Measurements from ENCODE around the gene VAMP5.
"Not testable (repeated sequence)": the region's sequence is repeated elsewhere in the genome, so short reads cannot be mapped to it uniquely, and the experiment has no call there.

Gene VAMP5

DNA sequence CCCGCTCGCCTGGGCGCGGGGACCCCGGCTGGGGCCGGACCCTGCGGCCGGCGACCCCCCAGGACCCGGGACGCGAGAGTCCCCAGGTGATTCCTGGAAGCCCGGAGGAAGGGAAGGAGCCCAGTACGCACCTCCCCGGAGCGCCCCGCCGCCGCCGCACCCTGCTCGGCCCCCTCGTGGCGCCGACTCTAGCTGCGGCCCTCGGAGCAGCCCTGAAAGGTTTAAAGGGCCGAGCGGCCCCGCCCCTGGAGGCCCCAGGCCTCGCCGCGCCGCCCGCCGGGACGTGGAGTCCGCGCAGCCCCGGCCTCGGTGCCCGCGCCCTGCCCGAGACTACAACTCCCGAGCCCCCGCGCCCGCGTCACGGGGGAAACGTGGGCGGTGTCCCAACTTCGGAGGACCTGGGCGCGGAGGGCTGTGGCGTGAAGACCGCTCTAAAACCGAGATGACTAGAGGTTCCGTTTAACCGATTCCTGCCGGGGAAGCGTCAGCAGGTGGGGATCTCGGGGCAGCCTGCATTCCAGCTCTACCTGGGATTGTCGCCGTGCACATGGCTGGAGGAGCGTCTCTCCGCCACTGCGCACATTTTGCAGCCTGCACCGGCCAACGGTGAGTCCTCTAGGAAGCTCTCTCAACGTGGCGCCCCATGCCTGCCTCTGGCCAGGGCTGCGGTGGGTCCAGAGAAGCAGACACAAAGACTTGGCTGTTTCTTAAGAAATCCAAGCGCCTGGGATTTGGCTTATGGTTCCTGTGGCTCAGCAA lies 18.4 kb downstream of the VAMP5 start, which contains the start of gene TMEM150A:
Gene TMEM150A, minus strand, starts transcription at position 223 of the 759 bp plus-strand sequence. CDS start 750 bp downstream, outside the sequence.
- DNase-seq = peak; percentile 94

DNA sequence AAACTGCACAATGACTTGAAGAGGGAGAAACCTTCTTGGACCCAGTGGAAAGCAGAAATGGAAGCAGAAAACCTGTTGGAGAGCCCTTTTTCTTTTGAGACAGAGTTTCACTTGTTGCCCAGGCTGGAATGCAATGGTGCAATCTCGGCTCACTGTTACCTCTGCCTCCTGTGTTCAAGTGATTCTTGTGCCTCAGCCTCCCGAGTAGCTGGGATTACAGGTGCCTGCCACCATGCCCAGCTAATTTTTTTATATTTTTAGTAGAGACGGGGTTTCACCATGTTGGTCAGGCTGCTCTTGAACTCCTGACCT lies 19.9 kb downstream of the VAMP5 start:
- DNase-seq = not testable (repeated sequence)

DNA sequence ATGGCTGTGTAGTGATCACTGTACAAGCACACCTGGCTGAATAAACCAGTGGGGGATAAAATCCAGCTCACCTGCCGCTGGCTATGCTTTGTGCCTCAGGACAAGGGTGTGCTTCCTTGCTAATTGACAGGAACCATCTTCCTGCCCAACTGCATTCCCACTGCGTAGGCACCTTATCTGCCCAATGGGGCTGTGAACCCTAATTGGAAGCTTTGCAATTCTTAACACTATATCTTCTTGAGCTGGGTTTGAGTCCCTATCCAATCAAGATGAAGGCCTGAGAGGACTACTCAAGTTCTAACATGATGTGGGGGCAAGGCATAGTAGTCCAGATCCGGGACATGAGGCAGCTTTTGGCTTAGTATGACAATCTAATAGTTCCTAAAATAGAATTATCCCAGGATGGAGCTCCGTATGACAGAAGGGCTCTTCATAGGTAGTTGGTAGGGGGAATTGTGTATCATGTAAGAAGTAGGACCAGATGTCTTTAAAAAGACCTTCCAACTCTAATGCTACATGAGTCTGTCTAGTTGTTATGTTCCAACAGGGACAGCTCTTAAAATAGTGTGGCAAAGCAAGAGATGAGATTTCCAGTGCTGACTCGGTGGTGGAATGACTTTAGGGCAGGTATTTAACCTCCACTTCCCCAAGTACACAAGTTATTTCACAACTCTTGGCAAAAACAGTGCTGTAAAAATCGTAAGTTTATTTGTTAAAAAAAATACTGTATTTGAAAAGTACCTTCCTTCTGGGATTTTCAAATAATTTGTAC lies 20.5 kb downstream of the VAMP5 start:
- peak; percentile 24 for DNase-seq

DNA sequence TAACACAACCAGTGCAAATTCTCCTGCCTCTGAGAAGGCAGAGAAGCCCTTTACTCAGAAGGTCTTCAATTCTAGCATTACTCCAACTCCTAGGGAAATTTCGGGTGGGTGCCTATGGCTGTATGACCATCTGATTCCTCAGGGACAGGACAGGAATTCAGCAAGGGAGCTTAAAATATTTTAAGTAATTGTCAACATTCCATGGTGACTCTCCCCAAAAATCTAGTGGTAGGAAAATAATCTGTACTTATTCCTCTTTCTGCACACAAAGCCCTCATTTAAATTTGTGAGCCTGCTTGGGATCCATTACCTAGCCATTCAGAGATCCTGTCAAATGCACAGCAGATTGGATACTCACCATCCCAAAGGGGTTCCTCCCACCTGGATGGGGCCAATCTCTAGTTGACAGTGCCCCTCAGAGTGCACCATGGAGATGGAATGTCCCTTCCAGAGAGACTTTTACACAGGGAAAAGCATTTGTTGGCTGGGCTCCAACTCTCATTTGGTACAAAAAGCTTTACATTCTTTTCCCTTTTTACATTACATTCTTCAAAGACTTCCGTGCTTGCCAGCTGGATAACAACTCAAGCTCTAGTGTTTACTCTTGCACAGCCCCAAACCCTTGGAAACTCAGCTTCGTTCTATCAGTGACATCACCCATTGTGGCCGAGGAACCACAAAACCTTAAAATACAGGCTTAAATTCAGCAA lies 21.3 kb downstream of the VAMP5 start:
- DNase-seq = peak; percentile 38

DNA sequence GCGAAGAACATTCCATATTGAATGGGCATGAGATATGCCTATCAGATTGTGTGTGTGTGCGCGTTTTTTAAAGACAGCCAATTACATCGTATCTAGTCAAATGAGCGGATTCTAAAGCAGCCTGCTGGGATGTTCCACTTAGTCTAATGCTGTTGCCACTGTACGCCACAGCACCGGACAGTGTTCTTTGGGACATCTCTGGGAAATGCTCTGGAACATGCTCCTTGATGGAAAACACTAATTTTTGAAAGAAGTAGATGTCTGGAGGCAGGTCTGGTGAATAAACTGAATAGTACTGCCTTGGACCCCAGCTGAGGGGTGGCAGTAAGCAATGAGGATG lies 21.9 kb downstream of the VAMP5 start:
- no peak for DNase-seq

DNA sequence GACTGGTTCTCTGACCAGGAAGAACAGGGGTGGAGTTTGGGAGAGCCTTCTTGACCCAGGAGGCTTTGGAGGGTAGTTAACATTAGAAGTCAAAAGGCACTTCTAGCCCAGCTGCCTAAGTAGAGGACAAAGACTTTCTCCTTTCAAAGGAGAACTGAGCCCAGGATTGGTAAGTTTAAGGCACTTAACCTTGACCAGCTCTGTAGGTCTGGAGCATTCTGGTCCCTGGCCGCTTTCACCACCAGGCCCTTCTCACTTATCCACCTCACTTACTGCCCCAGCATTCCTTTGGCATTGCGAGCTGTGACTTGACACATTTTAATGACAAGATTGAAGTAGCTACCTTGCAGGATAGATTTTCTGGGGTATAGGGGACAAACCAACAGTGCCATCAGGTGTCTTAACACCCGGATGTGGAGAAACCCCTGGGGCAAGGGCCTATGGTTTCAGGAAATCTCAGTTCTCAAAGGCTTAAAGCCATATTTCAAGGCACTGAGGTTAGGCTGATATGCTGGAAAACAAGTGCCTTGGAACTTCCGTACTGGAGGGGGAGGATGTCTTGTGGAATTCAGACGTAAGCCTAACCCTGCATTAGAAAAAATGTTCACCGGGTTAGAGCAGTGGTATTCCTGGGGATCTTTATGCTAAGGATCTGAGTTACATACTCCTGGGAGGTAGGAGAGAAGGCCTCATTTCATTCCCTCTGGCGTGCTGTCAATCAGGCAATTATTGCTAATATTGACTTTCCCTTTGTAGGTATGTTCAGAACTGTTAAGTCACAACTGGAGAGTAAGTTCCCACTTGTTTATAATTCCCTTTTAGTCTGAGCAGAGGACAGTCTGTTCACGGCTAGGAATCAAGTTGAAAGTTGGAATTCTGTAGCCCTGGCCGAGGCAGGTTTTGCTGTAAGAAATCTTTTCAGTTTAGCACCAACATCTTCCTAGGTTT lies 23.3 kb downstream of the VAMP5 start:
- no peak for DNase-seq

DNA sequence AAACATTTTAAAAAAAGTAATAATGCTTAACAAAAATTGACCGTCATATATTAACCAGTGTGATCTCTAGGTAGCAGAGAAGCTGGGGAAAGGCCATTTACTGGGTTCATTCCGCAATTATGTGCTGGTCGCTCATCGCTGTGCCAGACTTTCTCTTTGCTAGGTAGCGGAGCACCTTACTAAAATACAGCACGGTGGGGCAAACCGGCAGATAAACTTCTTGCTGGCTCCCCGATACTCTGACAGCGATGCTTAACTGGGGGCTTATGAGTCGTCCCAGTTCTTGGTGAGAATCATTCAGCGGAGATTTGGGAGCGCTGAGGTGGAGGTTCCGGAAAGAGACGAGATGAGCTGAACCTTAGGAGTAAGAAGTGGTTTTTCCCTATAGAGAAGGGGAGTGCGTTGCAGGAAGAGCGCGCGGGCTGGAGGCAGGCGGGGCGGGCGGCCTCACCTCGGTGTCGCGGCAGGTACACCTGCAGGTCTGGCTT lies 27.0 kb downstream of the VAMP5 start:
- no peak for DNase-seq

DNA sequence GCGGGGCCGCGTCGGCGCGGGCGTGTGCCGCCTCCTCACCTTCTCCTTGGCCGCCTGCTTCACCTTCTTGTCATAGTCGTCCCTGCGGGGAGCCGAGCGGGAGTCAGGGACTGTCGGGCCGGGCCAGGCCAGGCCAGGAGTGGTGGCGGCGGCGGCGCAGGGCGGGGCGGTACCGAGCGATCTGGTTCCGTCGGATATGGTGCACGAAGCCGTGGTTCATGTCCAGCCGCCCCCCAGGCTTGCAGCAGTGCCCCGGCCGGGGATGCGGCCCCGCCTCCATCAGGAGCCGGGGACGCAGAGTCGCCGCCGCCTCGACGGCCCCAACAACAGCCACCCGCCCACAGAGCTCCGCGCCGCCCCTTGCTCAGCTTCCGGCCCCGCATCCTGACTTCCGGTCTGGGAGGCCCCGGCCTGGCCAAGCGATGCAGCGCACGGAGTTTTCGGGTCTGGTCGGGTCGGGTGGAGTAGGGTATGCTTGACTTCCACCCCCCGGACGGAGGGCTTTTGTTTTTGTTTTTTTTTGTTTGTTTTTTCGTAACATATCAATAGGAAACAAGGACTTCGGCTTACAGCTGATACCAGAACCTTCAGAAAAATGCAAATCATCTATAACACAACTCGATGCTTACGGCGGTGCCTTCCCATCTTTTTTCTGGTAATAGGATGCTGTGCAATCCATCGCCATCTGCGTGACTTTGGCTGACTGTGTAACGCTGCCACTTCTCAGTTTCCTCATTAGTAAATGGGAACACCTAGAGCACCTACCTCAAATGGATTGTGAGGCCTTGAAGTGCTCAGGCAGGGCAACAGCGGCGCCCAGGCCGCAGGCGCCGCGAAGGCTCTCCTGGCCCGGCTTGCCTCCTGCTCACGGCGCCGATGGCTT lies 27.7 kb downstream of the VAMP5 start, which contains the start of gene C2orf68:
Gene C2orf68, minus strand, starts transcription at position 362 of the 883 bp plus-strand sequence. Its CDS starts 82 bp downstream, at position 280.
- peak; percentile 95 for DNase-seq

DNA sequence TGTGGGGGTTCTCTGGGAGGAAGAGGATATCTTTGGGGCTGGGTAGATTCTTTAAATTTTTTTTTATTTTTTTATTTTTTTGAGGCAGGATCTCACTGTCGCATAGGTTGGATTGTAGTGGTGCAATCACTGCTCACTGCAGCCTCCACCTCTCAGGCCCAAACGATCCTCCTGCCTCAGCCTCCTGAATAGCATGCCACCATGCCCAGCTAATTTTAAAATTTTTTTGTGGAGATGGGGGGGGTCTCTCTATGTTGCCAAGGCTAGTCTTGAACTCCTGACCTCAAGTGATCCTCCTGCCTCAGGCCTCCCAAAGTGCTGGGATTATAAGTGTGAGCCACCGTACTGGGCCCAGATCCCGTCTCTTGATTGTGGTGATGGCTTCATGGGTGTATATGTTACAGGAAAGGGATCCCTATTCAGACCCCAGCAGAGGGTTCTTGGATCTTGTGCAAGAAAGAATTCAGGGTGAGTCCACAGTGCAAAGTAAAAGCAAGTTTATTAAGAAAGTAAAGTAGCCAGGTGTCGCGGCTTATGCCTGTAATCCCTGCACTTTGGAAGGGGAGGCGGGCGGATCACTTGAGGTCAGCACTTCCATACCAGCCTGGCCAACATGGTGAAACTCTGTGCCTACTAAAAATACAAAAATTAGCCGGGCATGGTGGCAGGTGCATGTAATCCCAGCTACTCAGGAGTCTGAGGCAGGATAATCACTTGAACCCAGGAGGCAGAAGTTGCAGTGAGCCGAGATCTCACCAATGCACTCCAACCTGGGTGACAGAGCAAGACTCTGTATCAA lies 29.7 kb downstream of the VAMP5 start:
- no peak for DNase-seq

DNA sequence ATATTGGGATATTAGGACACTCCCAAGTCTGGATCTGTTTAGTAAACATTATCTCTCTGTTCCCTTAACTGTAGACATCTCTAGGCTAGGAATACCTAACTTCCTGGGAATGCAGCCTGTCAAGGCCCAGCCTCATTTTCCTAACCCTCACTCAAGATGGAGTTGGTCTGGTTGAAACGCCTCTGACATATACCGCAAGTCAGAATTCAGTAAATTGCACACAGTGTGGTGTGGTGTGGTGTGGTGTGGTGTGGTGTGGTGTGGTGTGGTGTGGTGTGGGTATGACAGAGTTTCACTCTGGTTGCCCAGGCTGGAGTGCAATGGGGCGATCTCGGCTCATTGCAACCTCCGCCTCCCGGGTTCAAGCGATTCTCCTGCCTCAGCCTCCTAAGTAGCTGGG lies 30.5 kb downstream of the VAMP5 start:
- not testable (repeated sequence) for DNase-seq

DNA sequence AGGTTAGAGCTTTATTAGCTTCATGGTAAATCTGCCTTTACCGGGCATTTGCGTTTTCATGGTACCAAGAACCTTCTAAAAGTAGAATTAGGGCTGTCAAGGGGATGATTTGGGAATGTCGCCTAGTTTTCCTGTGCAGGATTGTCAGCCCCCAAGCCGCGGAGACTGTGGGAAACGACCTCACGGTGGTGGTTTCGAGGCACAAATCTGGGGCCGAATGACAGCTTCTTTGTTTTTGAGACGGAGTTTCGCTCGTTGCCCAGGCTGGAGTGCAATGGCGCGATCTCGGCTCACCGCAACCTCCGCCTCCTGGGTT lies 31.1 kb downstream of the VAMP5 start:
- DNase-seq = no peak

DNA sequence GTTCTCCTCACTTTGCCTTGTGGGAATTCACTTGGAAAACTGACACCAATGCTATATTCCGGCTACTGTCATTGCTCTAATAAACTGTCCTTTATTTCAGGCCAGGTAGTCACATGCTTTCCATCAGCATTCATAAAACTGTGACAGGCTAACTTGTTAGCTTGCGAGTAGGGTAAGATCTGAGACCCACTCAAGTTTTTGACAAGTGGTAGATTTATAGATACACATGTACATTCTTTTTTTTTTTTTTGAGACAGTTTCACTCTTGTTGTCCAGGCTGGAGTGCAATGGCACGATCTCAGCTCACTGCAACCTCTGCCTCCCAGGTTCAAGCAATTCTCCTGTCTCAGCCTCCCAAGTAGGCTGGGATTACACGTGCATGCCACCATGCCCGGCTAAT lies 33.5 kb downstream of the VAMP5 start:
- DNase-seq = not testable (repeated sequence)

DNA sequence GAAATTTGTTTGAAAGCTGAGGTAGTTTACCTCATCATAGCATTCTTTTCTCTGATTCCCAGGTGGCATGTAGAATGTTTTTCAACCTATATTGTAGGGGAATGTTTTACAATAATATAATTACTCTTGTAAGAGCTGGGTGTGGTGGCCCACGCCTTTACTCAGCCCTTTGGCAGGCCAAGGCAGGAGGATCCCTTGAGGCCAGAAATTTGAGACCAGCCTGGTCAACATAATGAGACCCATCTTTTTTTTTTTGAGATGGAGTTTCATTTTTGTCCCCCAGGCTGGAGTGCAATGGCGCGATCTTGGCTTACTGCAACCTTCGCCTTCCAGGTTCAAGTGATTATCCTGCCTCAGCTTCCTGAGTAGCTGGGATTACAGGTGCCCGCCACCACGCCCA lies 35.4 kb downstream of the VAMP5 start:
- DNase-seq = no peak

DNA sequence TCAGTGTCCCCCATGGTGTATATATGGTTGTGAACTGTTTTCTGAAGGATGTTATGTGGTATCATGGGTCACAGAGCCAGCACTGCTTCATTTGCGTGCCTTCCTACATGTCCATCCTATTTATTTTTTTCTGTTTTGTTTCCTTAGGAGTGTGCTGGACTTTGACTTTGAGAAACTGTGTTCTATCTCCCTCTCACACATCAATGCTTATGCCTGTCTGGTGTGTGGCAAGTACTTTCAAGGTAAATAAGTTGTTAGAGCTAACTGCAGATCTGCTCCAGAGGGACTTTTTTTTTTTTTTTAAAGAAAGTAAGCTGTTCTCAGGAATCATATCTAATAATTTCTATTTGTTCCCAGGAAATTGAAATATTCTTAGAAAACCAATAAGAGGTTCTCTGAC lies 37.1 kb downstream of the VAMP5 start:
- no peak for DNase-seq

DNA sequence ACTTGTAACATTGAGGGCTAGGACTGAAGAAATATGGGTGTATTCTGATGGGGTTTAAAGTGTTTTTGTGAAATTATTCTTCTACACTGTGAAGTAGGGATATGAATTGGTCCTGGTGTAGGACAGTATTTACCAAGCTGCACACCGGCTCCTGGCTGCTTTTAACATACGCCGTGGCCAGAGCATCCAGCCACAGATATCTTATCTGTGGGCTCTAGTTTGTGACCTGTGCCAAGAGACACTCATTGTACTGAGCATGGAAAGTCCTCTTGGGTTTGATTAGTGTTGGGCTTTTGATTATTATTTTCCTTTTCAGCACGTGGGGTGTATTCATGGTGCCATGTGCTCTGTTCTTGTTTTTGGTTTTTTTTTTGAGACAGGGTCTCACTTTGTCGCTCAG lies 39.8 kb downstream of the VAMP5 start:
- no peak for DNase-seq

DNA sequence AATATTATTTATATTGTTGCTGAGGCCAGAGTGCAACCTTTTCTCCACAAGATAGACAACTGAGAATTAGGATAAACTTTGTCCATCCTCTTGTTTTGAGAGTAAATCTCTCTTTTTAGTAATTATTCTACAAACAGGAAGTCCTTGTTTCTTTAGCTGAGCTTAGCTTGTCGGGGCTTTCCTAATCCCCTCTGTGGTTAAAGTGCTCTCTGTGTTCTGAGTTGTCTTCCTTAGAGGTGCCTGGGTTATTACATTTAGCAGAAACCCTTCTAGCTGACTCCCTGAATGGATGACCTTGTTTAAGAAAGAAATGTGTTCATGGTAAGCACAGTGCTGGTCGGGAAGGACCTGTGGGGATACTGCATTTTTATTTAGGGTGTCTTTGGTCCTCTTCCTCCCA lies 44.4 kb downstream of the VAMP5 start:
- DNase-seq = no peak

DNA sequence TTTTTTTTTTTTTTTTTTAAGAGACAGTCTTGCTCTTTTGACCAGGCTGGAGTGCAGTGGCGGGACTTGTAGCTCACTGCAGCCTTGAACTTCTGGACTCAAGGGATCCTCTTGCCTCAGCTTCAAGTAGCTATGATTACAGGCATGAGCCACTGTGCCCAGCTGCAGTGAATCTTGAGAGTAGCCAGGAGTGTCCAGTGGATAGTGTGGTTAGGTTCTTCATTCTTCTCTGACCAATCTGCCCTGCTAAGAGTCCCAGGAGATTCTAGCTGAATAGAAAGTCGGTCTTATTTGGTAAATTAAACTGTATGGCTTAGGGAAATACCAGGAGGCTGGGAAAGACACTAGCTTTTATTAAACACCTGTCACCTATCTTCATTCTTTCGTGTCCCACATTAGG lies 47.1 kb downstream of the VAMP5 start:
- DNase-seq = no peak

DNA sequence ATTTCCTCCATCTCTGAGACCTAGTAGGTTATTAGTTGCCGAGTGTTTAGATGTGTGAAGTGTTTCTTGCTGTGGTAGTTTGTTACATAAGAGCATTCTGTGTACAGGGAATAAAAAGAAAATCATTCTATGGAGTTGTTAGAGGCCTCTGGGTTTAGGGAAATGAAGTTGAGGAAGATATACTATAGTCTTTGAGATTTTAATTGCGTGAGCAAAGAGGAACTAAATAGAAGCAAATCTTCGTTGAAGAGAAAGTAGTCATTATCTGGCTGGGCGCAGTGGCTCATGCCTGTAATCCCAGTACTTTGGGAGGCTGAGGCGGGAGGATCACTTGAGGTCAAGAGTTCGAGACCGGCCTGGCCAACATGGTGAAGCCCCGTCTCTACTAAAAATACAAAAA lies 50.8 kb downstream of the VAMP5 start:
- DNase-seq = no peak

DNA sequence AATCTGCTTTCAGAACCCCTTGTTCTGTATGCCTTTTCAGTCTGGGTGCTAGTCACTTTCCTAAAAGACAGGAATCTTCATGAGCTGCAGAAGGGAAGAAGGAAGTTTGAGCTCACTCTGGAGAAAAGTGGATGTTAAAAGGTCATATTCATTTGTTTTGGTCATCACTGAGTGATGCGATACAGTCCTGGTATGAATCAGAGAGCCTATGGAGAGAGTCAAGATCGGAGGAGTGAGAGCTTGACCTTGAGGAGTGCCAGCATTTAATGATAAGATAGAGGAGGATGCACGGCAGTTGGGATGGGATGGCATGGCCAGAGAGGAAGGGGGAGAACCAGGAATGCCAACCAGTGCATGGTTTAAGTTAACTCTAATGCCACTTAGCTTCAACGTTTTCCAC lies 51.4 kb downstream of the VAMP5 start:
- DNase-seq = no peak

DNA sequence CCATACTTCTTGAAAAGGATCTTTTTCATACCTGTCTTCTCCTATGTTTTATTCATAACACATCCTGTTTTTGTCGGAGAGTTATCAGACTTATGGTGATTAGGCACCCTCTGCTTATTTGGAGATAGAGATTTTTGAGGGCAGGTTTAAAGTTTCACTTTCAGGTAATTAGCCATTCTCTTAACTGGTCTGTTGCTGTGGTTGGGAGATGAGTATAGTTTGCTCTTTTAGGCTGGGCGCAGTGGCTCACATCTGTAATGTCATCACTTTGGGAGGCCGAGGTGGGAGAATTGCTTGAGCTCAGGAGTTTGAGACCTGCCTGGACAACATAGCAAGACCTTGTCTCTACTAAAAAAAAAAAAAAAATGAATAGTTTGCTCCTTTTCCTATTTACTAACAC lies 58.5 kb downstream of the VAMP5 start:
- DNase-seq = no peak

All from right forelimb (tissue), 1 donor.